Activated CD4-positive, alpha-beta memory T cell treated with anti-CD3 and anti-CD28 coated beads for 36 hours (primary cell): ENCODE measurements around the gene PTPRR. TPM values are rescaled to one million over a fixed set of nuclear protein-coding genes. Genes with fewer than 3 reads are reported as not detected.

Experiments used
- CTCF ChIA-PET: fragments of 350-600 bp; sonication (Branson Sonifier 250); formaldehyde crosslinking; loops from one replicate; lab custom pipeline; 2021; ENCODE audit warnings: antibody characterized with exemption, inconsistent platforms; lab: Charles Lee
- POLR2A ChIA-PET: fragments of 350-600 bp; sonication (Branson Sonifier 250); formaldehyde crosslinking; loops from one replicate; lab custom pipeline; 2021; ENCODE audit warnings: antibody characterized with exemption; lab: Charles Lee
- DNase-seq: peaks from one replicate; pipeline ENCODE4 v3.0.0-alpha.2; 2020
- H3K27ac Mint-ChIP-seq: one replicate; pipeline ENCODE4 v1.8.0; 2021; ENCODE audit warnings: mixed read lengths
- H3K27me3 Mint-ChIP-seq: one replicate; pipeline ENCODE4 v1.8.0; 2021; ENCODE audit warnings: mixed read lengths
- H3K36me3 Mint-ChIP-seq: one replicate; pipeline ENCODE4 v1.8.0; 2021; ENCODE audit warnings: mixed read lengths
- H3K4me1 Mint-ChIP-seq: one replicate; pipeline ENCODE4 v1.8.0; 2021; ENCODE audit warnings: low read depth, mixed read lengths
- H3K4me3 Mint-ChIP-seq: one replicate; pipeline ENCODE4 v1.8.0; 2021; ENCODE audit warnings: mild to moderate bottlenecking, mixed read lengths
- H3K9me3 Mint-ChIP-seq: one replicate; pipeline ENCODE4 v1.8.0; 2021; ENCODE audit warnings: mixed read lengths
- intact Hi-C: fragments of 100-400 bp; cut with micrococcal nuclease; formaldehyde crosslinking; loops from one replicate; pipeline ENCODE4 v1.15.1; 2023
- total RNA-seq, 2 experiments: library from RNA; stranded (reverse); gene quantifications; one replicate each; pipeline ENCODE4 v1.2.3, GENCODE V29; 2021

The PTPRR gene
- total RNA-seq: not detected

DNA sequence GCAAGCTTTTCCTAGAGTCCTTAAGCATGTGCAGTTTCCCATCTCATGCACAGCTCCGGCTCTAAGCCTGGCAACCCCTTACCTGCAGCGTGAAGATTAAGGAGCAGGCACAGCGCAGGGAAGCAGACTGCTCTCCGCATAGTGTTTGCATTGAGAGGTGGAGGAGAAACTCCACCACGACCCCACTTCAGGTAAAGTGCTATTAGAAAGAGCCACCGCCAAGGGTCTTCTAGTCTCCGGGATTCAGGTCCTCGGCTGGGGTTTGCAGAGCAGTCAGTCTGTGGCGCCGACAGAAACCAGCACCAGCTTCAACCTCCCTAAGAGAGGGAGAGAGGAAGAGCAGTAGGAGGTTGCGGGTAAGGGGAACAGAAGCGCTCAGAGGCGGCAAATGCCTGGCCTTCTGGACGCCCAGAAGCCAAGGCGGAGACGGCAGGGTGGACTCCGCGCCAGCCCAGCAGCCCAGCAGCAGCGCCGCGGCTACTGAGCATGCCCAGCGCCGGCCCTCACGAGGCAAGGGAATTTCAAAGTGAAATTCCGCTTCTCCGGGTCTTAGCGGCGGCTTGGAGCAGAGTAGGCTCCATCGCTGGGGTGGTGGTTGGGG is at the start of gene PTPRR:
Gene PTPRR, minus strand, starts transcription at position 488 of the 601 bp plus-strand sequence. Its CDS starts 348 bp downstream, at position 140.
- Mint-ChIP-seq H3K4me3 (no peak within 1 kb of the TSS), H3K27ac (no peak within 1 kb of the TSS), H3K27me3 (peaks cover 11% of the 10 kb centered on the region), H3K36me3 (no peaks in the 10 kb centered on the region), H3K9me3 (no peaks in the 10 kb centered on the region), H3K4me1 (no peaks in the 10 kb centered on the region)
- CTCF ChIA-PET: no interaction called here
- POLR2A ChIA-PET: no interaction called here
- DNase-seq: no peak
- intact Hi-C loops: no loop called here

DNA sequence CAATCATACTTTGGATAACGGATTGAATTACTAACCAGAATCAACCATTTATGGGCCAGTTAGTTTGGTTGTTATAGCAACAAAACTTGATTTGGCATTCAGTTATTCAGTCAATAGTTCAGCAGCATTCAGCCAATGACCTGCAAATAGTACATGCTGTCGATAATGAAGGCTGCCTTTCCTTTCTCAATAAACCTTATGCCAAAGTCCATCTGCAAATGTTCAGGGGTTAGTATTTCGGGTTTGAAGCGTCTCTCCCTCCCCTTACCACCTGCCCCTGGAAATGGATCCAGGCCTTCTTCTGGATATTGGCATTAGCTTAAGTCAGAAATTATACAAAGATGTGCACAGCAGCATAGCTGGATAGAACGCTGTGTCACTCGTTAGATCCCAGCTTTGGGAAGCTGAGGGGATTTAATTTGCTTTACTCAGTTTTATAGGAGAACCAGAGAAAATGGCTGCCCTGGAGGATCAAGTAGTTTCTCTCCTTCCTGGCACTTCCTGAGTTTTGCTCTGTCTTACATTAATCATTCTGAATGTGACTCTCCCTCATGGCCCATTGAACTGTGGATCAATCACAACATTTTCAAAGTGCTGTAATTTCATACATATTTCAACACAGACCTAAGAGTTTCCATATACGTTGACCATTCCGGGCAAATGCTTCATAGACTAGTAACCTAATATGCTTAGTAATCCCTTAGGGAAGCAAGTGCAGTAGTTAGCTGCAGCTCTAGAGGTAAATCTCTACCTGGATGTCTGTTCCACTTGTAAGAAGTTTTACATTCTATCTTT is 46.7 kb upstream of the PTPRR start:
- no peaks in the 10 kb centered on the region for H3K9me3 Mint-ChIP-seq
- H3K27me3 Mint-ChIP-seq: no peaks in the 10 kb centered on the region
- no peaks in the 10 kb centered on the region for H3K36me3 Mint-ChIP-seq
- H3K4me3 Mint-ChIP-seq: no peak overlapping the region
- intact Hi-C loops: no loop called here
- H3K27ac Mint-ChIP-seq: no peak overlapping the region
- POLR2A ChIA-PET: no interaction called here
- no peaks in the 10 kb centered on the region for H3K4me1 Mint-ChIP-seq
- CTCF ChIA-PET: no interaction called here
- DNase-seq: no peak

DNA sequence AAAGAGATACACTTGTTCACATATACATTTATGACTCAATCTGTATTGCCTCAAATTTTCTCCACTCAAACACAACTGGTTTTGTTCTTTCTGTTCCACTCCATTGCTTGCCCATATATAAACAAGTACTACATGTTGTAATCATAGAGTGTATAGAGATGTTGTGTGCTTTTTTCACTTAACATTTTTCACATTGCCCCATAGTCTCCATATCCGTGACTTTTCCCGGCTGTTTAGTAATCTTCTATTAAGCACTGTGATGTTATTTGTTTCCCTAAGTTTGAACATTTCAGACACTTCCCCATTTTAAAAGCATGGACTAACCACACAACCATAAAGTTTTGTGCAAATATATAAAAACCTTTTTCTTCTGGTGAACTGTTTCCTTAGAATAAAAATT is 45.5 kb upstream of the PTPRR start:
- no peak for DNase-seq
- intact Hi-C loops: no loop called here
- H3K4me1 Mint-ChIP-seq: no peaks in the 10 kb centered on the region
- no peak overlapping the region for H3K4me3 Mint-ChIP-seq
- CTCF ChIA-PET: no interaction called here
- no peaks in the 10 kb centered on the region for H3K9me3 Mint-ChIP-seq
- no peak overlapping the region for H3K27ac Mint-ChIP-seq
- H3K36me3 Mint-ChIP-seq: no peaks in the 10 kb centered on the region
- no peaks in the 10 kb centered on the region for H3K27me3 Mint-ChIP-seq
- POLR2A ChIA-PET: no interaction called here

DNA sequence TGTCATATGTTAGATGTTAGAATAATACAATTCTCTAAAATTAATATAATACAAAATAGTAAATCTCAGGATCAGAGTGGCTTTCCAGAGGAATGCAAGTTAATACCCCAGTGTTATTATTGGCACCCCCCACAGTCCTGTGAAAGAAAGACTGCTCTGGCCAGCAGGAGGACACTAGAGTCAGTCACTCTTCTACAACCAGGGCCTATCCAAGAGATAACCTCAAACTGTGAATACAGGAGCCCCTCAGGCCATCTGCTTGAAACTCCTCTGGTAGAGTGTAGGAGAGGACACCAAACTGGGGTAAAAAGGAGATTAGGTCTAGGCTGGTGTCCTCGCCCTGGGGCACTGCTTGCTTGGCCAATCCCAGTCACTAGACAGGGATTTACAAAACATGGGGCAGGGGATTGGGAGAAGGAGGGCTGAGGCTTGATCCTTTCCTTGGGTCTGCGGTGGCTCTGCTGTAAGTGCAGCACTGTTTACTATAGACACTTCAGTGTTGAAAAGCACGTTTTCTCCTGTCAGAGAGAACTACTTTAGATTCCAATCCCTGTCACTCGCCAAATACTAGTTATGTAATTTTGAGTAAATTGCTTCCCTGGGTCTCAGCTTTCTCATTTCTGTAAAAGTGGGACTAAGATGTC is 44.5 kb upstream of the PTPRR start:
- Mint-ChIP-seq H3K4me3 (no peak overlapping the region), H3K4me1 (no peaks in the 10 kb centered on the region), H3K27me3 (no peaks in the 10 kb centered on the region), H3K27ac (no peak overlapping the region), H3K36me3 (no peaks in the 10 kb centered on the region), H3K9me3 (no peaks in the 10 kb centered on the region)
- intact Hi-C loops: no loop called here
- ChIA-PET POLR2A (no interaction called here), CTCF (no interaction called here)
- no peak for DNase-seq

GRCh38 chr12:70963081-70963660 is 42.6 kb upstream of the PTPRR start:
- intact Hi-C loops: no loop called here
- H3K27ac Mint-ChIP-seq: no peak overlapping the region
- POLR2A ChIA-PET: no interaction called here

DNA sequence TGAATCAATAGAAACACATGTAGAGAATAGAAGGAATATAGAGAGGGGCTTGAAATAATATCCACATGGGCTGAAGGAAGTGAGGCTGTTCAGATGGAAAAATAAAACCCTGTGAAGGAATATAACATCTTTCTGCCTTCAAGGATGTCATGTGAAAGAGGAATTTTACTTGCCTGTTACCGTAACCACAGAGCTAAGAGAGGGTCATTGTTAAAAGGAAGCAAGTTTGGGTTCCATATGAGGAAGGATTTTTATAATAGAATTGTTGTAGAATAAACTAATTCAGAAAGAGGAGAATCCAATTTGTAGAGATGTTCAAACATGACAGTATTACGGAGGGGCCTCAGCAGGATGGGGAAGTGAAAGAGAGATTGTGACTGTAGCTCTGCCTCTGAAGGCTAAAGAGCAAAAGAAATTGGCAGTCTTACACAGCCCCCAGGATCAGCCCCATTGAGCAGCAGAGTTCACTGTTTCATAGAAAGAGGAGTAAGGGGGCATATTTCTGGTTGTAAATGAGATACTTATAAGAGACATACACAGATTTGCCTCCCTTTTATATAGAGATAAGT is 41.8 kb upstream of the PTPRR start:
- intact Hi-C loops: no loop called here
- Mint-ChIP-seq H3K27ac (no peak overlapping the region), H3K4me3 (no peak overlapping the region), H3K27me3 (no peaks in the 10 kb centered on the region), H3K9me3 (no peaks in the 10 kb centered on the region), H3K36me3 (no peaks in the 10 kb centered on the region), H3K4me1 (no peaks in the 10 kb centered on the region)
- DNase-seq: no peak
- ChIA-PET POLR2A (no interaction called here), CTCF (no interaction called here)

More at GRCh38 chr12:70963081-70963660, 42.6 kb upstream of the PTPRR start:
- Mint-ChIP-seq H3K27me3 (no peaks in the 10 kb centered on the region), H3K4me1 (no peaks in the 10 kb centered on the region), H3K4me3 (no peak overlapping the region), H3K9me3 (no peaks in the 10 kb centered on the region), H3K36me3 (no peaks in the 10 kb centered on the region)
- no peak for DNase-seq
- CTCF ChIA-PET: no interaction called here

GRCh38 chr12:70960484-70960883 is 39.9 kb upstream of the PTPRR start:
- ChIA-PET CTCF (no interaction called here), POLR2A (no interaction called here)
- Mint-ChIP-seq H3K27me3 (no peaks in the 10 kb centered on the region), H3K36me3 (no peaks in the 10 kb centered on the region), H3K4me1 (no peaks in the 10 kb centered on the region), H3K4me3 (no peak overlapping the region), H3K9me3 (no peaks in the 10 kb centered on the region), H3K27ac (no peak overlapping the region)
- intact Hi-C loops: no loop called here
- DNase-seq: no peak

GRCh38 chr12:70955415-70955814 is 34.9 kb upstream of the PTPRR start:
- Mint-ChIP-seq H3K9me3 (no peaks in the 10 kb centered on the region), H3K4me1 (no peaks in the 10 kb centered on the region), H3K27me3 (no peaks in the 10 kb centered on the region), H3K4me3 (no peak overlapping the region), H3K36me3 (no peaks in the 10 kb centered on the region), H3K27ac (no peak overlapping the region)
- DNase-seq: no peak
- CTCF ChIA-PET: interaction anchor here (0.6 kb wide), 1 partner anchor 1315 kb away, joined by 4 read pairs; no protein-coding TSS in a partner anchor
- POLR2A ChIA-PET: no interaction called here
- intact Hi-C loops: no loop called here

DNA sequence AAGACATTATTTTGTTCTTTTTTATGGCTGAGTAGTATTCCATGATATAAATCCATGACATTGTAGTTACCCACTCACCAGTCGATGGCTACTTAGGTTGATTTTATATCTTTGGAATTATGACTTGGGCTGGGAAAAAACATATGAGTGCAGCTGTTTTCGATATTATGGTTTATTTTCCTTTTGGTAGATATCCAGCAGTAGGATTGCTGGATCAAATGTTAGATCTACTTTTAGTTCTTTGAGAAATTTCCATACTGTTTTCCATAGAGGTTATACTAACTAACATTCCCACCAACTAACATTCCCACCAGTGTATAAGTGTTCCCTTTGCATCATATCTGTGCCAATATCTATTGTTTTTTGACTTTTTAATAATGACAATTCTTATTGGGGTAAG is 29.9 kb upstream of the PTPRR start:
- no peaks in the 10 kb centered on the region for H3K36me3 Mint-ChIP-seq
- ChIA-PET POLR2A (no interaction called here), CTCF (no interaction called here)
- no peaks in the 10 kb centered on the region for H3K4me1 Mint-ChIP-seq
- no peak overlapping the region for H3K4me3 Mint-ChIP-seq
- DNase-seq: no peak
- H3K9me3 Mint-ChIP-seq: peaks cover 7% of the 10 kb centered on the region
- H3K27ac Mint-ChIP-seq: no peak overlapping the region
- no peaks in the 10 kb centered on the region for H3K27me3 Mint-ChIP-seq
- intact Hi-C loops: no loop called here

GRCh38 chr12:70948976-70949336 is 28.4 kb upstream of the PTPRR start:
- Mint-ChIP-seq H3K27ac (no peak overlapping the region), H3K9me3 (peaks cover 12% of the 10 kb centered on the region), H3K36me3 (no peaks in the 10 kb centered on the region), H3K27me3 (no peaks in the 10 kb centered on the region), H3K4me3 (no peak overlapping the region), H3K4me1 (no peaks in the 10 kb centered on the region)
- no peak for DNase-seq
- POLR2A ChIA-PET: no interaction called here
- intact Hi-C loops: no loop called here
- CTCF ChIA-PET: no interaction called here

GRCh38 chr12:70948236-70948975 is 27.9 kb upstream of the PTPRR start:
- intact Hi-C loops: no loop called here
- no peaks in the 10 kb centered on the region for H3K36me3 Mint-ChIP-seq
- ChIA-PET POLR2A (no interaction called here), CTCF (no interaction called here)
- no peak overlapping the region for H3K27ac Mint-ChIP-seq
- no peak for DNase-seq
- peaks cover 12% of the 10 kb centered on the region for H3K9me3 Mint-ChIP-seq
- H3K4me3 Mint-ChIP-seq: no peak overlapping the region
- H3K4me1 Mint-ChIP-seq: no peaks in the 10 kb centered on the region
- no peaks in the 10 kb centered on the region for H3K27me3 Mint-ChIP-seq
